LNCaP clone FGC (cell line): ENCODE results near the gene HDAC9.

Source experiments
- DNase-seq: peaks from one replicate; pipeline ENCODE4 v3.0.0-alpha.2; 2011; ENCODE audit warnings: low read depth
- H3K4me3 ChIP-seq: 2 replicates; pipeline ENCODE4 v1.5.1; 2011; ENCODE audit warnings: mild to moderate bottlenecking, low read depth, low read length, control low read depth
- TF ChIP-seq, protein P1 (sequence below): IDR thresholded peaks from 2 replicates; pipeline ENCODE4 v1.5.1; 2012; ENCODE audit warnings: mild to moderate bottlenecking; ENCODE audit not compliant: control insufficient read depth, insufficient read depth; ENCODE audit errors: extremely low read depth

The HDAC9 gene

DNA sequence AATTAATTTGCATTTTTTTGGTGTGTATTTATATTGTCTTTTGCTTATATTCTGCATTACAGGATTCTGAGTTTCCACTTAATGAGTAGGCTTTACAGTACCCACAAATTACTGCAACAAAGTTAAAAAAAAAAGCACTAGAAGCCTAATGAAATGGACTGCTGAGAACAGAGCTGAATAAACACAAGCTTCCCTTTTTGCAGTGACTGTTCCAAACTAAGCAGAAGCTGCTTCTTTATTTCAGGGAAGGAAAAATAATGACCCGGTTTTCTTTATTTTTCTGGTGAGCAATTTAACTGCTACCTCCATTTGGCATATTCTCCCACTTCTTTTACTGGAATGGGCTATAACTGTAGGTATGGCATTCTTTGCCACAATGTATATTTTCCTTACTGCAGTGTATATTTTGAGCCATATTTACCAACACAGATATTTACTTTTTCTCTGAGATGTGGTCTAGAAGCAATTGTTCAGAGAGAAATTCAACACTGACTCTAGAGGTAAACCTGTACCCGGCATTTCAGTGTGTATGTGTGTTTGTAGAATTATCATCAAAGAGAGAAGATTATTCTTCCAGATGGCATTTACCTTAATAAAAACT, 56.9 kb downstream of the HDAC9 start:
- peak overlapping the region; percentile 21; the same call in 1 of the 2 replicates for H3K4me3 ChIP-seq
- no peak for DNase-seq
- TF ChIP-seq, protein P1, sequence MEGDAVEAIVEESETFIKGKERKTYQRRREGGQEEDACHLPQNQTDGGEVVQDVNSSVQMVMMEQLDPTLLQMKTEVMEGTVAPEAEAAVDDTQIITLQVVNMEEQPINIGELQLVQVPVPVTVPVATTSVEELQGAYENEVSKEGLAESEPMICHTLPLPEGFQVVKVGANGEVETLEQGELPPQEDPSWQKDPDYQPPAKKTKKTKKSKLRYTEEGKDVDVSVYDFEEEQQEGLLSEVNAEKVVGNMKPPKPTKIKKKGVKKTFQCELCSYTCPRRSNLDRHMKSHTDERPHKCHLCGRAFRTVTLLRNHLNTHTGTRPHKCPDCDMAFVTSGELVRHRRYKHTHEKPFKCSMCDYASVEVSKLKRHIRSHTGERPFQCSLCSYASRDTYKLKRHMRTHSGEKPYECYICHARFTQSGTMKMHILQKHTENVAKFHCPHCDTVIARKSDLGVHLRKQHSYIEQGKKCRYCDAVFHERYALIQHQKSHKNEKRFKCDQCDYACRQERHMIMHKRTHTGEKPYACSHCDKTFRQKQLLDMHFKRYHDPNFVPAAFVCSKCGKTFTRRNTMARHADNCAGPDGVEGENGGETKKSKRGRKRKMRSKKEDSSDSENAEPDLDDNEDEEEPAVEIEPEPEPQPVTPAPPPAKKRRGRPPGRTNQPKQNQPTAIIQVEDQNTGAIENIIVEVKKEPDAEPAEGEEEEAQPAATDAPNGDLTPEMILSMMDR: no peak

DNA sequence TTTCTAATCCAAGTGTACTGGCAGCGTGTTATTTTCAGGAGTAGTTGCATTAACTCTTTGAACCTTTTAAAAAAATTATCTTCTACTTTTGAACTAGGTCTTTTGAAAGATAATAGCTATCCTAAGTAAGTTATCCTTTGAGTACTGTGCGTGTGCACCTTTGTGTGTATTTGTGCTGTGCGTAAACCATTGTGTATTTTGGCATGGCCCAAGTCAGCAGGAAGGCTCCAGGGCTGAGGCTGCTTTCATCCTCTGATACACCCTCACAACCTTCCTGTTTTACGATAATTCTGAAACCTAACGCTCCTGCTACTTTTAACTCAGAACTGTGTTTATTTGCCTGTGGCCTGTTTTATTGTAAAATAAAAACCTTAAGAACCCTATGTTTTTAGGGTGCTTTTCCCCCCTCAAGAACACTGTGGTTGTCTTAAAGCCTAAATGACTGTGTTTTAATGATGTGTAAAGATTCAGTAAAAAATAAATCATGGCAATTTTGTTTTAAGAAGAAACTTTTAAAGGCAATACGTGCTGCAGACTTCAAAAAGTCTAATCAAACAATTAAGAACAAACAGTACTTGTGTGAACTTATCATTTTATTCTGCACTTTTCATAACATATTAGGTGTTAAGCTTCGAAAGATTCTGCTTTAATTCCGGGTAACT, 57.5 kb downstream of the HDAC9 start:
- peak; percentile 90 for DNase-seq
- TF ChIP-seq, protein P1: no peak
- peak overlapping the region; percentile 21; the same call in 1 of the 2 replicates for H3K4me3 ChIP-seq

DNA sequence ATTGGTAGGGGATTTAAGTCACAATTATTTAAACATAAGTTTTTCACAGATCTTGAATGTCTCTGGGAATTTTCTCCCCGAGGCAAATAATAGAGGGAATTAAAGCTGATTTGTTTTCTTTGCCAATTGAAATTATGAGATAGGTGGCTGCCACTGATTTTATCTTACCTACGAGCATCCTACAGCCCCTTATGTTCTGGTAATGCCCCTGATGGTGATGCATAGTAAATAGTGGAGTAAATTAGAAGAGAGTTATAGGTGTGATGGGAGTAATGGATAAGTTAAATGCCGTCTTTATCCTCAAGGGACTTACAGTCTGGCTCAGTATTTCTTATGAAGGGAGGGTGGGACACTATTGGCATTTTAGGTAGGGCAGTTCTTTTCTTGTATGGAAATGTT, 58.1 kb downstream of the HDAC9 start:
- H3K4me3 ChIP-seq: no peak overlapping the region
- DNase-seq: no peak
- TF ChIP-seq, protein P1: no peak

DNA sequence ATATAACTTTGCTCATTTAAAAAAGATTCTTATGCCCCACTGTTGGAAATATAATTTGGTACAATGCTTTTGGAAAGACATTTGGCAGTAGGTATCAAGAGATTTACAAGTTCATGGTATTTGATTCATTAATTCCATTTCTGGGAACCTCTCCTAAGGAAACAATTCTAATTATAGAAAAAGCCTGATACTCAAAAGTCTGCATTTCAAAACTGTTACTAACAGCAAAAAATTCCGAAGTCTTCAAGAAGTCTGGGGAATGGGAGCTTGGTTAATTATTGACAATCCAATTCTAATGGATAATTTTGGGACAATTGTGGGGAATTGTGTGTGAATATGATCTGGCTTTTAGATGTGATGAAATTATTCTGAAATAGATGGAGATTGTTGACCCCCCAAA, 59.6 kb downstream of the HDAC9 start:
- no peak for DNase-seq
- no peak overlapping the region for H3K4me3 ChIP-seq
- TF ChIP-seq, protein P1: no peak

DNA sequence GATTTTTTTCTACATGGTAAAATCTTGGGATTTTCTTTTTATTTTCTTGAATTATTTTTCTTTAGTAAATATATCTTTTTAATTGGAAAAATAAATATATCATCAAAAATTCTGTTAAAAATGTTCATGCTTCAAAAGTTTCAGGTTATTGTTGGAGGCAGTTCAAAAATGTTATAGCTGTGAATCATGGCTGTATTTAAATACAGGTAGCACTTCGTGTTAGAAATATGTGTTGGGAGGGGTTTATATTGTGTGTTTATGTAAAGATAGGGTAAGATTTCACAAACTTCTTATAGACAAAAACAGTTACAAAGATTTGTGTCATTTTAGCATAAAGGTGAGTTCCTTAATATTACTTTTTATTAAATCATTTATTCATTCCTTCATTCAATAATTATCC, 60.4 kb downstream of the HDAC9 start:
- no peak for DNase-seq
- H3K4me3 ChIP-seq: no peak overlapping the region
- TF ChIP-seq, protein P1: no peak

DNA sequence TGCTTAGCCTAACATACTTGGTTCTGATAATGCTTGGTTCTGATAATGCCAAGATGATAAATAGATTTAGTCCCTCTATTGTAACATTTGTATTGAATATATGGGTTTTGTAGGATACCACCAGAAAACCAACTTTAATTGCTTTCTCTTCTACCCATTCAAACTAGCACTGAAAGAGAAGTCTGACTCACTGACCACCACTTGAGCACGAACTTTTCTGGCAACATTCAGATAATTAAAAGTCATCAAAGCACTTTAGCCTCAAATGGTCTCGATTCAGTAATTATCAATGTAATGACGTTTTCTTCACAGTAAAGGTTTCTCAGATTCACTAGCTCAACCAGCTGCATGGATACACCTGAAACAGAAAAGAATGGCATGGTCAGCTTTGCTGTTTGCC, 63.0 kb downstream of the HDAC9 start:
- H3K4me3 ChIP-seq: no peak overlapping the region
- TF ChIP-seq, protein P1: no peak
- no peak for DNase-seq

DNA sequence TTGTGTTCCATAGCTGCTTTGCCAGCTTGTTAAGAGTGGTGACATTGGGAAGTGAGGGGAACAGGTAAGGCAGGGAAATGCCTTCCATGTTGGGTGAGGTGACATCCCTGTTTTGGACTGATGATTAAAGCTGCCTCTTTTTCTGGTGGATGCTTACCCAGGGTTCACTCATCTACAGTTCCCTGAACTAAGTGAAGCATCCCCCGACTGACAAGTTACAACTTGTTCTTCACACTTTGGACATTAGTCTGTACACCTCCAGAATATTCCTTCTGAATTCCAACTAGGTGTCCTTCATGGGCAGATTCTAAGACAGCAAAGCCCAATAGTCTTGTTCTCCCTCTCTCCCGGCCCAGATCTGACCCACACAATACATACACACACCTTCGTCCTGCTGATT, 63.4 kb downstream of the HDAC9 start:
- DNase-seq: no peak
- H3K4me3 ChIP-seq: no peak overlapping the region
- TF ChIP-seq, protein P1: no peak
